GM12878 (cell line): ENCODE measurements around the gene LDLRAD3.

Experiments
- CEBPB ChIP-seq, 2 experiments: fragments of 150-350 bp in 1 of 2; IDR thresholded peaks; 2 replicates each; pipeline ENCODE4 v1.6.1; 2012 to 2014; ENCODE audit warnings: low read depth in 2 of 2, low read length in 2 of 2, borderline replicate concordance in 1 of 2, inconsistent platforms in 1 of 2
- CHD4 ChIP-seq: fragments of 200-600 bp; sonication (generic); IDR thresholded peaks from 2 replicates; pipeline ENCODE4 v1.6.1; 2016; ENCODE audit warnings: mild to moderate bottlenecking
- EP300 ChIP-seq, 2 experiments: fragments of 150-350 bp in 1 of 2; IDR thresholded peaks; 2 replicates each; pipeline ENCODE4 v1.6.1; 2011 to 2012; ENCODE audit warnings: low read depth in 2 of 2, low read length in 2 of 2, borderline replicate concordance in 1 of 2, improper control_type of control experiment in 1 of 2, inconsistent platforms in 1 of 2; ENCODE audit not compliant: control insufficient read depth in 1 of 2
- NR2C2 ChIP-seq: IDR thresholded peaks from 2 replicates; pipeline ENCODE4 v1.6.1; 2011; ENCODE audit warnings: borderline replicate concordance, low read depth; ENCODE audit not compliant: control insufficient read depth, insufficient read length
- NRF1 ChIP-seq: conservative IDR thresholded peaks from 2 replicates; pipeline ENCODE4 v1.6.1; 2011; ENCODE audit warnings: mild to moderate bottlenecking, low read depth, low read length, improper control_type of control experiment
- SIN3A ChIP-seq: IDR thresholded peaks from 2 replicates; pipeline ENCODE4 v1.6.1; 2012; ENCODE audit warnings: low read depth, low read length, improper control_type of control experiment
- SIX5 ChIP-seq: IDR thresholded peaks from 2 replicates; pipeline ENCODE4 v1.6.1; 2011; ENCODE audit warnings: mild to moderate bottlenecking, low read depth, low read length, moderate library complexity; ENCODE audit not compliant: severe bottlenecking
- SRF ChIP-seq, 2 experiments: IDR thresholded peaks; 2 replicates each; pipeline ENCODE4 v1.6.1; 2011; ENCODE audit warnings: low read depth in 2 of 2, low read length in 2 of 2, mild to moderate bottlenecking in 1 of 2, moderate library complexity in 1 of 2
- YY1 ChIP-seq: IDR thresholded peaks from 2 replicates; pipeline ENCODE4 v1.6.1; 2011; ENCODE audit warnings: low read depth, mild to moderate bottlenecking, low read length
- TF ChIP-seq, protein P1 (sequence below): fragments of 450-650 bp; IDR thresholded peaks from 2 replicates; pipeline ENCODE4 v1.6.1; 2017; ENCODE audit warnings: mild to moderate bottlenecking
- TF ChIP-seq, protein P2 (sequence below), 3 experiments: IDR thresholded peaks in 2 of 3; conservative IDR thresholded peaks in 1 of 3; 2 replicates each; pipeline ENCODE4 v1.5.1; 2011; ENCODE audit warnings: low read depth in 3 of 3, low read length in 3 of 3, mild to moderate bottlenecking in 3 of 3, control low read depth in 2 of 3, moderate library complexity in 2 of 3, inconsistent platforms in 1 of 3, mixed read lengths in 1 of 3; ENCODE audit not compliant: control insufficient read depth in 2 of 3, insufficient read depth in 1 of 3; ENCODE audit errors: extremely low read depth in 1 of 3

DNA sequence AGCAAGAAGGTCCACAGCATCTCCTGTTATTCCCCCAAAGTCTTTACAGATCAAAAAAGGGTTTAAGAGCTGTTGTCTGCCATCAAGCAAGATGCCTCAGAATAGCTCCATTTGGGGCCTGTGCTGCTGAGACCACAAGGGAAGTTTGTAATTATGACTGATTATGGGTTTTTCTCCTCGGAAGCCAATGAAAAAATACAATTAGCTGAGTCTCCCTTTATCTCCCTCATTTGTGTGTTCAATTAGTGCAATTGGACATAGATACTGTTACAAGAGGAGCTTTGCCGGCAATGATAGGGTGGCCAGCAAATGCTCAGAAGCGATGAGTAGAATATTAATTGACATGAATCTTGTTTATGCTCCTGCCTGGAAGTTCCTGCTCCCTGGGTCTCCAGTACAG, 261.7 kb downstream of the LDLRAD3 start:
- TF ChIP-seq, protein P1, sequence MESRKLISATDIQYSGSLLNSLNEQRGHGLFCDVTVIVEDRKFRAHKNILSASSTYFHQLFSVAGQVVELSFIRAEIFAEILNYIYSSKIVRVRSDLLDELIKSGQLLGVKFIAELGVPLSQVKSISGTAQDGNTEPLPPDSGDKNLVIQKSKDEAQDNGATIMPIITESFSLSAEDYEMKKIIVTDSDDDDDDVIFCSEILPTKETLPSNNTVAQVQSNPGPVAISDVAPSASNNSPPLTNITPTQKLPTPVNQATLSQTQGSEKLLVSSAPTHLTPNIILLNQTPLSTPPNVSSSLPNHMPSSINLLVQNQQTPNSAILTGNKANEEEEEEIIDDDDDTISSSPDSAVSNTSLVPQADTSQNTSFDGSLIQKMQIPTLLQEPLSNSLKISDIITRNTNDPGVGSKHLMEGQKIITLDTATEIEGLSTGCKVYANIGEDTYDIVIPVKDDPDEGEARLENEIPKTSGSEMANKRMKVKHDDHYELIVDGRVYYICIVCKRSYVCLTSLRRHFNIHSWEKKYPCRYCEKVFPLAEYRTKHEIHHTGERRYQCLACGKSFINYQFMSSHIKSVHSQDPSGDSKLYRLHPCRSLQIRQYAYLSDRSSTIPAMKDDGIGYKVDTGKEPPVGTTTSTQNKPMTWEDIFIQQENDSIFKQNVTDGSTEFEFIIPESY = no peak
- TF ChIP-seq NRF1 (no peak), SIX5 (no peak), SIN3A (no peak), EP300 (IDR thresholded peaks at IDR 0.05; ENCODE audit: borderline replicate concordance in 1 of 2, control insufficient read depth in 1 of 2, low read depth in 2 of 2, low read length in 2 of 2) (no peak), NR2C2 (no peak), SRF (IDR thresholded peaks at IDR 0.05; ENCODE audit: low read depth in 2 of 2, low read length in 2 of 2) (no peak), CHD4 (no peak), CEBPB (IDR thresholded peaks at IDR 0.05; ENCODE audit: borderline replicate concordance in 1 of 2, low read depth in 2 of 2, low read length in 2 of 2) (no peak), YY1 (no peak)
- TF ChIP-seq, protein P2, sequence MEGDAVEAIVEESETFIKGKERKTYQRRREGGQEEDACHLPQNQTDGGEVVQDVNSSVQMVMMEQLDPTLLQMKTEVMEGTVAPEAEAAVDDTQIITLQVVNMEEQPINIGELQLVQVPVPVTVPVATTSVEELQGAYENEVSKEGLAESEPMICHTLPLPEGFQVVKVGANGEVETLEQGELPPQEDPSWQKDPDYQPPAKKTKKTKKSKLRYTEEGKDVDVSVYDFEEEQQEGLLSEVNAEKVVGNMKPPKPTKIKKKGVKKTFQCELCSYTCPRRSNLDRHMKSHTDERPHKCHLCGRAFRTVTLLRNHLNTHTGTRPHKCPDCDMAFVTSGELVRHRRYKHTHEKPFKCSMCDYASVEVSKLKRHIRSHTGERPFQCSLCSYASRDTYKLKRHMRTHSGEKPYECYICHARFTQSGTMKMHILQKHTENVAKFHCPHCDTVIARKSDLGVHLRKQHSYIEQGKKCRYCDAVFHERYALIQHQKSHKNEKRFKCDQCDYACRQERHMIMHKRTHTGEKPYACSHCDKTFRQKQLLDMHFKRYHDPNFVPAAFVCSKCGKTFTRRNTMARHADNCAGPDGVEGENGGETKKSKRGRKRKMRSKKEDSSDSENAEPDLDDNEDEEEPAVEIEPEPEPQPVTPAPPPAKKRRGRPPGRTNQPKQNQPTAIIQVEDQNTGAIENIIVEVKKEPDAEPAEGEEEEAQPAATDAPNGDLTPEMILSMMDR (IDR thresholded peaks at IDR 0.05 in 2 of 3, conservative IDR thresholded peaks at IDR 0.05 in 1 of 3; ENCODE audit: control insufficient read depth in 2 of 3, extremely low read depth in 1 of 3, insufficient read depth in 1 of 3, low read depth in 3 of 3, low read length in 3 of 3) = no peak
